HG03521 (cell line): ENCODE data around the gene TFDP2.
"Not testable (repeated sequence)": the region's sequence is repeated elsewhere in the genome, so short reads cannot be mapped to it uniquely, and the experiment has no call there.

Experiments used
- ATAC-seq: cut with Tn5 transposase; IDR thresholded peaks from one replicate; pipeline ENCODE4 v1.9.1; 2021; ENCODE audit warnings: mild to moderate bottlenecking, moderate library complexity; ENCODE audit not compliant: unreplicated experiment

TFDP2 gene

DNA sequence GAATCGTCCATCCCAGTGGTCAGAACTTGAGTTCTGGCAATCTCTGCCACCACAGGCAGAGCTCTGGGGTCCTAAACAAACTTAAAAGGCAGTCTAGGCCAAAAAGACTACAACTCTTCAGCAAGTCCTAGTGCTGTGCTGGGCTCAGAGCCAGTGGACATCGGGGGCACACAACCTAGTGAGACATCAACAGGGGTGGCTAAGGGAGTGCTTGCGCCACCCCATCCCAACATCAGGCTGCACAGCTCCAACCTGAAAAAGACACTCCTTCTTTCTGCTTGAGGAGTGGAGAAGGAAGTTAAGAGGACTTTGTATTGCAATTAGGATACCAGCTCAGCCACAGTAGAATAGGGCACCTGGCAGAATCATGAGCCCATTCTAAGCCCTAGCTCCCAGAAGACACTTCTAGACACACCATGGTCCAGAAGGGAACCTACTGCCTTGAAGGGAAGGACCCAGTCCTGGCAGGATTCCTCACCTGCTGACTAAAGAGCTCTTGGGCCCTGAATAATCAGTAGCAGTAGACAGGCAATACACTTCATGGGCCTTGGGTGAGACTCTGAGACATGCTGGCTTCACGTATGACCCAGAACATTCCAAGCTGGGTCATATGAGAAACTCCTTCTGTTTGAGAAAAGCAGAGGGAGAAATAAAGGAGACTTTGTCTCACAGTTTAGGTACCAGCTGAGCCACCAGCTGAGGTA lies 72.0 kb downstream of the TFDP2 start:
- no peak for ATAC-seq

DNA sequence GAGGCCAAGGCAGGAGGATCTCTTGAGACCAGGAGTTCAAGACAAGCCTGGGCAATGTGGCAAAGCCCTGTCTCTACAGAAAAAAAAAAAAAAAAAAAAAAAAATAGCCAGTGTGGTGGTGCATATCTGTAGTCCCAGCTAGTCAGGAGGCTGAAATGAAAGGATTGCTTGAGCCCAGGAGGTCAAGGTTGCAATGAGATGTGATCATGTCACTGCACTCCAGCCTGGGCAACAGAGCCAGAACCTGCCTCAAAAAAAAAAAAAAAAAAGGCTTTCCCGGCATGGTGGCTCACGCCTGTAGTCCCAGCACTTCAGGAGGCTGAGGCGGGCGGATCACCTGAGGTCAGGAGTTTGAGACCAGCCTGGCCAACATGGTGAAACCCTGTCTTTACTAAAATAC lies 73.7 kb downstream of the TFDP2 start:
- ATAC-seq, result not testable (repeated sequence)

DNA sequence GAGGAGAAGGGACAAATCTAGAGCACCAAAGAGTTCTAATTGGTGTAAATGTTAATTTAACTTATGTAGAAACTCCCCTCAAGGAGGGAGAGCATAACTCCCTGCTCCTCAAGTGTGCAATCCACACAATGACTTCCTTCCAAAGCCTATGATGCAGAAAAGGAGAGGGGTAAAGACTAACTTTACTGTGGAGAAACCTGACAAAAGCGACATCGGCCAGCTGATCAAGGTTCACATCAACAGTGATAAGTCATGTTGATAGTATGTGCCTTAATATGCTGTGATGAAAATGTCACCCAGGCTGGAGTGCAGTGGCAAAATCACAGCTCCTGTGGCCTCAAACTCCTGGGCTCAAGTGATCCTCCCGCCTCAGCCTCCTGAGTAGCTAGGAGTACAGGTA lies 76.5 kb downstream of the TFDP2 start:
- no peak for ATAC-seq

DNA sequence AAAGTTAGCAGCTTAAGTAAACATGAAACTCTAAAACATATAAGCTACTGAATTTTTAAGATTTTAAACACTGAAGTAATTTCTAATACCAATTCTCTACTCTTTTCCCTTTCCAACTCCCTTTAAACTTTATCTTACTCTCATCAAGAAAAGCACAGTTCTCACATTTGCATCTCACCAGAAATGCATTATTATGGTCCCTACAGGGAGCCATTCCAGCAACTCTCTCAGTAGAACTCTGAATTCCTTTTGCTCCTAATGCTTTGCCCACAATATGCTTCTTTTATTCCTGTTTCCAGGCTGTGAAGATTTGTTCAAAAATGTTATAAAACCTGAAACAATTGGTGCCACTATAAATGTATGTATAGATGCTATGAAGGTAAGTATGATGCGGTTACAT lies 83.4 kb downstream of the TFDP2 start:
- ATAC-seq, result no peak

- no peak for ATAC-seq
These were observed 84.0 kb downstream of the TFDP2 start for GRCh38 chr3:142065344-142065743.

GRCh38 chr3:142064454-142064853 lies 84.9 kb downstream of the TFDP2 start:
- no peak for ATAC-seq

DNA sequence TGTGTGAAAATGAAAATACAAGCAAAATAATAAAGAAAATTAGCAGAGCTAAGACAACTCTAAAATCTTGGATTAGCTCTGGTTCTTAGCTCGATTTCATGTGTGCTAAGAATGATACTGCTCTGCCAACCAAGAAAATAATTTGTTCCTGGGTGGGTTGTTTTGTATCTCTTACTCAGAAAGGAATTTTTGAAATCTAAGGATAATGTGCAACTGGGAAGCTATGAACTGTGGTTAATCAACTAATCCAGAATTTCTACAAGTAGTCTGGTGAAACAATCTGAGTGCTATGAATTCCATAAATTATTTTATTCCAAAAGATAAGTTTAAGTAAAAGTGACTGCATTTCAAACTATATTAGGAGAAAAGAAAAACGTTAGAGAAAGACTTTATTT lies 92.0 kb downstream of the TFDP2 start:
- ATAC-seq, result no peak

GRCh38 chr3:142056656-142057330 lies 92.6 kb downstream of the TFDP2 start:
- ATAC-seq, result no peak

DNA sequence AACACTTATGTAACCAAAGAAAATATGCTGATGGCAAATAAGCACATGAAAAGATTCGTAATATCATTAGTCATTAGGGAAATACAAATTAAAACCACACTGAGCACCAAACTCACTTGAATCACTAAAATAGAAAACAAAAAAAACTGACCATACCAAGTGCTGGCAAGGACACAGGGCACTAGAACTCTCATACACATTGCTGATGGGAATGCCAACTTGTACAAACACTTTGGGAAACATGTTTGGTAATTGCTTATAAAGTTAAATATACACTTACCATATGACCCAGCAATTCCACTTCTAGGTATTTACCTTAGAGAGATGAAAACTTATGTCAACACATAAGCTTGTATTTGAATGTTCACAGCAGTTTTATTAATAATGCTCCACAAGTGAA lies 95.5 kb downstream of the TFDP2 start:
- ATAC-seq, result no peak

GRCh38 chr3:142053244-142053643 lies 96.1 kb downstream of the TFDP2 start:
- ATAC-seq, result no peak

DNA sequence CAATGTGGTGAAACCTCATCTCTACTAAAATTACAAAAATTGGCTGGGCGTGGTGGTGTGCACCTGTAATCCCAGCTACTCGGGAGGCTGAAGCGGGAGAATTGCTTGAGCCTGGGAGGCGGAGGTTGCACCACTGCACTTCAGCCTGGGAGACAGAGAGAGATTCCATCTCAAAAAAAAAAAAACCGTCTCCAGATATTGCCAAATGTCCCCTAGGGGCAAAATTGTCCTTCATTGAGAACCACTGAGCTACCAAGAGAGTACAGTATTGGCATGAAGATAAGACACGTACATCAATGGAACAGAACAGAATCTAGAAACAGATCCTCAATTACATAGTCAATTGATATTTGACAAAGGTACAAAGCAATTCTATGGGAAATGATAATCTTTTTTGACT lies 98.0 kb downstream of the TFDP2 start:
- no peak for ATAC-seq

GRCh38 chr3:142047021-142047369 lies 102.3 kb downstream of the TFDP2 start:
- ATAC-seq, result no peak

- ATAC-seq, result no peak
These were observed 102.9 kb downstream of the TFDP2 start for GRCh38 chr3:142046320-142047020.

- ATAC-seq, result no peak
These were observed 108.3 kb downstream of the TFDP2 start for GRCh38 chr3:142040941-142041491.

DNA sequence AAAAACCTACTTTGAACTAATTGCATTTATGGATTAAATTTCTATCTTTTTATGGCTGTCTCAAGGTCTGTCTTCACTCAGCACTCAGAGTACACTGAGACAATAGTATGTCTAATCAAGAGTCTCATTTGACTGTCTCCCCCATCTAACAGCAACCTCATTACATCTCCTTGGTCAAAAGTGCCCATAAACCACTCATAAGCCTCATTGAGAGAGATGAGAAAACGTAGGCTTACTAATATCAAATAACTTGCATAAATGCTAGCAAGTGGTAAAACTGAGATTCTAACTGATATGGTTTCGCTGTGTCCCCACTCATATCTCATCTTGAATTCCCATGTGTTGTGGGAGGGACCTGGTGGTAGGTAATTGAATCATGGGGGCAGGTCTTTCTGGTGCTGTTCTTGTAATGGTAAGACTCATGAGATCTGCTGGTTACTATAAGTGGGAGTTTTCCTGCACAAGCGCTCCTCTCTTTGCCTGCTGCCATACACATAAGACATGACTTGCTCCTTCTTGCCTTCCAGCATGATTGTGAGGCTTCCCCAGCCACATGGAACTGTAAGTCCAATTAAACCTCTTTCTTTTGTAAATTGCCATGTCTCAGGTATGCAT lies 113.9 kb downstream of the TFDP2 start:
- ATAC-seq, result no peak

GRCh38 chr3:142033292-142033691 lies 116.1 kb downstream of the TFDP2 start:
- no peak for ATAC-seq

- no peak for ATAC-seq
These were observed 117.8 kb downstream of the TFDP2 start for GRCh38 chr3:142031575-142031974.

- ATAC-seq, result no peak
These were observed 119.6 kb downstream of the TFDP2 start for GRCh38 chr3:142029791-142030190.

DNA sequence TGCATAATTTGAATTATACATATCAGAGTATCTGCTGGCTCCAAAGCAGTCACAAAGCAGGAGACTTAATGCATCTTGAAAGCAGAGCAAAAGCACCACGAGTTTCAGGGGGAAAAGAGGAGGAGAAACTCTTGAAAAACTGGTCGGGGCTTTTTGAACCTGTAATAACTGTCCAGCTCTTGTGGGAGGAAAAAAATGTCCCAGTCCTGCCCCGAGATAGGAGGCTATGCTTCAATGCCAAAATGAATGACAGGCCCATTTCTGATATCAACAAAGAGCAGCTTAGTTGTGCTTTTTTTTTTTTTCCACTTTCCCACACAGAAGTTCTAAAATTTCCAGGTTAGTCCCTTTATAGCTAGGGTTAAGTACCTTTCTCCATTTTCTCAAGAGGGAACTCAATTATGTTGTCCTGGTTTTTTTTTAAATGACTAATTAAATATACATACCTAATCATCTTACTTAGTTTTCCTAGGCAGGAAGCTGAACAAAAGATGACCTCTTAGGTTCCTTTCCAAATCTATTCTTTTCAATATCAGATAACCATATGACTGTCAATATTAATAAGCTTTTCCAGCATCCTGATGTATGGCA lies 120.2 kb downstream of the TFDP2 start:
- no peak for ATAC-seq

DNA sequence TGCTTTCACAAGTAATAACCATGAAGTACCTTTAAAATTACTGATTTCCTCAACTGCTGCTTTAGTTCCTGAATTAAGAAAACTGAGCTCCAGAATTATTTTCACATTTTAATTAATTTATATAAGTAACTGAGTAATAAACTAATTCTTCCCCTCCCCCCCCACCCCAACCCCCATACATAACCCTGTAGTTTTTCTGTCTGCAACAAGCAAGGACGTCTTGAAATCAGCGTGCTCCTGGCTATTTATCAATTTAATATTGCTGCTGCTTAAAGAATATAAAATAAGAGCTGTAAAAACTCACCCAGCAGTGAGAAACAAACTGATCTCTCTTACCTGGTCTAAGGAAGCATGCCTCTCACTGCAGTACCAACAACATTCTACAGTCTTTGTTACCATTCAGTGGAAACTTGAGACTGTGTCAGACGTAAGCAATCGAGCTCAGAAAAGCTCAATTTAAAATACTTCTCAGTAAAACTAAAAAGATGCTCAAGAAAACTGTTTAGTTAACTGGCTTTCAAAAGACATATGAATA lies 121.0 kb downstream of the TFDP2 start:
- ATAC-seq, result no peak

- no peak for ATAC-seq
These were observed 121.6 kb downstream of the TFDP2 start for GRCh38 chr3:142027735-142028134.
